Osteoblast (primary cell): ENCODE data around the gene PRKCB. TPM values are rescaled to one million over a fixed set of nuclear protein-coding genes. Genes with fewer than 3 reads are reported as not detected.
"Not testable (repeated sequence)": the region's sequence is repeated elsewhere in the genome, so short reads cannot be mapped to it uniquely, and the experiment has no call there.

ENCODE experiments used
- DNase-seq: peaks from one replicate; pipeline ENCODE4 v3.0.0; 2011; ENCODE audit warnings: low spot score, mixed read lengths; ENCODE audit not compliant: insufficient read length; ENCODE audit errors: missing footprints
- H2AFZ ChIP-seq: 2 replicates; pipeline ENCODE4 v1.6.0; 2011; ENCODE audit warnings: mild to moderate bottlenecking, low read length
- H3K27ac ChIP-seq: 2 replicates; pipeline ENCODE4 v1.5.1; 2011; ENCODE audit warnings: mild to moderate bottlenecking, low read depth, low read length, moderate library complexity
- H3K27me3 ChIP-seq: 2 replicates; pipeline ENCODE4 v1.6.0; 2012; ENCODE audit warnings: mild to moderate bottlenecking, control low read depth, inconsistent platforms, low read length, moderate library complexity; ENCODE audit not compliant: insufficient read depth
- H3K36me3 ChIP-seq: 2 replicates; pipeline ENCODE4 v1.5.1; 2011; ENCODE audit warnings: mild to moderate bottlenecking, low read length, control low read depth, moderate library complexity; ENCODE audit not compliant: insufficient read depth
- H3K4me1 ChIP-seq: 2 replicates; pipeline ENCODE4 v1.5.1; 2011; ENCODE audit warnings: mild to moderate bottlenecking, low read length, control low read depth, moderate library complexity; ENCODE audit not compliant: insufficient read depth
- H3K4me2 ChIP-seq: 2 replicates; pipeline ENCODE4 v1.6.0; 2011; ENCODE audit warnings: mild to moderate bottlenecking, low read length; ENCODE audit not compliant: insufficient read depth
- H3K4me3 ChIP-seq: fragments of 200-600 bp; sonication (generic); 3 replicates; pipeline ENCODE4 v1.5.1; 2012; ENCODE audit warnings: mild to moderate bottlenecking, low read length, inconsistent platforms; ENCODE audit not compliant: insufficient read depth
- H3K79me2 ChIP-seq: 2 replicates; pipeline ENCODE4 v1.6.0; 2012; ENCODE audit warnings: mild to moderate bottlenecking, low read length, control low read depth, inconsistent platforms; ENCODE audit not compliant: insufficient read depth
- H3K9me3 ChIP-seq: 2 replicates; pipeline ENCODE4 v1.5.1; 2011; ENCODE audit warnings: low read depth, low read length, control low read depth
- H4K20me1 ChIP-seq: 2 replicates; pipeline ENCODE4 v1.6.0; 2012; ENCODE audit warnings: mild to moderate bottlenecking, low read length, control low read depth; ENCODE audit not compliant: insufficient read depth
- total RNA-seq: library from RNA; depleted of rRNA; stranded (reverse); fragments of >200 nt; gene quantifications from 2 replicates; pipeline ENCODE4 v1.2.3, GENCODE V29; 2012
- TF ChIP-seq, protein P1 (sequence below): IDR thresholded peaks from 2 replicates; pipeline ENCODE4 v1.5.1; 2011; ENCODE audit warnings: mild to moderate bottlenecking, low read depth, low read length, moderate library complexity; ENCODE audit errors: extremely low read depth

The PRKCB gene
- total RNA-seq, 1 donor = under 0.01 TPM

DNA sequence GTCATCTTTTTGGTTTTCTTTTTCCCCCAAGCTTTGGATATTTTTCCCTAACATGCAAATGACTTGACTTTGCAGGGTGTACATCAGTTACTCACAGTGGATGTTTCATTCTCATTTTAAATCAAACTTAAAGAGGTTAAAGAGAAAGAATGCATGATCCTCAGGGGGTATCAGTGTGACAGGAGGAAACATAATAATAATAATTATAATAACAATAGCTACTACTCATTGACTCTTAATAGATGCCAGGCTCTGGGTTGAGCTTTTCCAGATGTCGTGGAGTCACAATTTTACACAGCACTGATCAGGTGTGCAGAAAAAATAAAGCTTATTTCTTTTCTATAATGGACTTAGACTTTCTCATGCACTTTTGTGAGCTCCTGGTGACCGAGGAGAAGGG lies 263.1 kb downstream of the PRKCB start:
- Histone ChIP-seq H3K27me3 (no peaks in the 10 kb centered on the region), H3K4me2 (no peak overlapping the region), H3K9me3 (no peaks in the 10 kb centered on the region), H3K4me3 (no peak overlapping the region), H3K4me1 (no peaks in the 10 kb centered on the region), H3K36me3 (no peaks in the 10 kb centered on the region), H2AFZ (no peak overlapping the region), H4K20me1 (no peaks in the 10 kb centered on the region), H3K27ac (no peak overlapping the region), H3K79me2 (no peaks in the 10 kb centered on the region)
- no peak for DNase-seq
- TF ChIP-seq, protein P1, sequence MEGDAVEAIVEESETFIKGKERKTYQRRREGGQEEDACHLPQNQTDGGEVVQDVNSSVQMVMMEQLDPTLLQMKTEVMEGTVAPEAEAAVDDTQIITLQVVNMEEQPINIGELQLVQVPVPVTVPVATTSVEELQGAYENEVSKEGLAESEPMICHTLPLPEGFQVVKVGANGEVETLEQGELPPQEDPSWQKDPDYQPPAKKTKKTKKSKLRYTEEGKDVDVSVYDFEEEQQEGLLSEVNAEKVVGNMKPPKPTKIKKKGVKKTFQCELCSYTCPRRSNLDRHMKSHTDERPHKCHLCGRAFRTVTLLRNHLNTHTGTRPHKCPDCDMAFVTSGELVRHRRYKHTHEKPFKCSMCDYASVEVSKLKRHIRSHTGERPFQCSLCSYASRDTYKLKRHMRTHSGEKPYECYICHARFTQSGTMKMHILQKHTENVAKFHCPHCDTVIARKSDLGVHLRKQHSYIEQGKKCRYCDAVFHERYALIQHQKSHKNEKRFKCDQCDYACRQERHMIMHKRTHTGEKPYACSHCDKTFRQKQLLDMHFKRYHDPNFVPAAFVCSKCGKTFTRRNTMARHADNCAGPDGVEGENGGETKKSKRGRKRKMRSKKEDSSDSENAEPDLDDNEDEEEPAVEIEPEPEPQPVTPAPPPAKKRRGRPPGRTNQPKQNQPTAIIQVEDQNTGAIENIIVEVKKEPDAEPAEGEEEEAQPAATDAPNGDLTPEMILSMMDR = no peak

DNA sequence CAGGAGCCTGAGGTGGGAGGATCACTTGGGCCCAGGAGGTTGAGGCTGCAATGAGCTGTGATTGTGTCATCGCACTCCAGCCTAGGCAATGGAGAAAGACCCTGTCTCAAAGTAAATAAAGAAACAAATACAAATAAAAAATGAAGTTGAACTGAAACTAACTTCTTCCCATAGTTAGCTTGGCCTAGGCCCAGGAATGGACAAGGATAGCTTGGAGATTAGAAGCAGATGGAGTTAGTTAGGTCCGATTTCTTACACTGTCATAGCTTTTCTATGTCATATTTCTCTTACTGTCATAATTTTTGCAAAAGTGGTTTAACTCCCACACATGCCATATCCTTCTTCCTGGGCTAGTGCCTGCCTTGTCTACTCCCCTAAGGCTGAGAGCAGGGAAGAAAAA lies 265.6 kb downstream of the PRKCB start:
- Histone ChIP-seq H3K9me3 (no peaks in the 10 kb centered on the region), H3K79me2 (no peaks in the 10 kb centered on the region), H3K27me3 (no peaks in the 10 kb centered on the region), H3K36me3 (no peaks in the 10 kb centered on the region), H3K4me3 (no peak overlapping the region), H4K20me1 (no peaks in the 10 kb centered on the region), H3K4me1 (no peaks in the 10 kb centered on the region), H2AFZ (no peak overlapping the region), H3K4me2 (no peak overlapping the region), H3K27ac (no peak overlapping the region)
- TF ChIP-seq, protein P1 = no peak
- DNase-seq = no peak

DNA sequence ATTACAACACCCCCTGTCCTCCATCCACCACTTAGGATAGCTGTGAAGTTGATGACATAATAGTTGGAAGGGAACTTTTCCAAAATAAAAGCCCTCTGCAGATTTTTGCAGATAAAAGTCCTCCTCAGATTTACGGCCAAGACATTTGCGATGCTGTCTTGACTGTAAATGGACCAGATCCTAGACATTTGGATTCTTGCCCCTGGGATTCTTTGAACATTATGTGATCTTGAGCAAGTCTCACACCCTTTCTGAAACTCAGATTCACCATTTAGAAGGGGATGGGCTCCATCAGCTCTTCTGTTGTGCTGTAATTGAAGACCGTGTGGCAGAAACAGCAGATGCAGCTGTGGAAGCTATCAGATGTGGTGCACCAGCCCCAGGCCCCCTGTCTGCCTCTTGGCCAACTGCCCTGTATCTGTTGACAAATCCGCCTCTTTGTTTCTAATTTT lies 266.5 kb downstream of the PRKCB start:
- H3K27ac ChIP-seq = no peak overlapping the region
- H3K4me2 ChIP-seq = no peak overlapping the region
- no peaks in the 10 kb centered on the region for H3K27me3 ChIP-seq
- DNase-seq = no peak
- no peaks in the 10 kb centered on the region for H3K36me3 ChIP-seq
- no peaks in the 10 kb centered on the region for H4K20me1 ChIP-seq
- TF ChIP-seq, protein P1 = no peak
- H3K4me1 ChIP-seq = no peaks in the 10 kb centered on the region
- H3K79me2 ChIP-seq = no peaks in the 10 kb centered on the region
- H3K9me3 ChIP-seq = no peaks in the 10 kb centered on the region
- no peak overlapping the region for H3K4me3 ChIP-seq
- no peak overlapping the region for H2AFZ ChIP-seq

DNA sequence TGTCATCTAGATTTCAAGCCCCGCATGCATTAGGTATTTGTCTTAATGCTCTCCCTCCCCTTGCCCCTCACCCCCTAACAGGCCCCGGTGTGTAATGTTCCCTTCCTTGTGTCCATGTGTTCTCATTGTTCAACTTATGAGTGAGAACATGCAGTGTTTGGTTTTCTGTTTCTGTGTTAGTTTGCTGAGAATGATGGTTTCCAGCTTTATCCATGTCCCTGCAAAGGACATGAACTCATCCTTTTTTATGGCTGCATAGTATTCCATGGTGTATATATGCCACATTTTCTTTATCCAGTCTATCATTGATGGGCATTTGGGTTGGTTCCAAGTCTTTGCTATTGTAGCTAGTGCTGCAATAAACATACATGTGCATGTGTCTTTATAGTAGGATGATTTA lies 269.7 kb downstream of the PRKCB start:
- H4K20me1 ChIP-seq, H3K36me3 ChIP-seq, H3K9me3 ChIP-seq, H3K4me1 ChIP-seq, H2AFZ ChIP-seq, H3K27me3 ChIP-seq, DNase-seq, H3K79me2 ChIP-seq, H3K4me2 ChIP-seq, H3K27ac ChIP-seq, H3K4me3 ChIP-seq: not testable (repeated sequence)

DNA sequence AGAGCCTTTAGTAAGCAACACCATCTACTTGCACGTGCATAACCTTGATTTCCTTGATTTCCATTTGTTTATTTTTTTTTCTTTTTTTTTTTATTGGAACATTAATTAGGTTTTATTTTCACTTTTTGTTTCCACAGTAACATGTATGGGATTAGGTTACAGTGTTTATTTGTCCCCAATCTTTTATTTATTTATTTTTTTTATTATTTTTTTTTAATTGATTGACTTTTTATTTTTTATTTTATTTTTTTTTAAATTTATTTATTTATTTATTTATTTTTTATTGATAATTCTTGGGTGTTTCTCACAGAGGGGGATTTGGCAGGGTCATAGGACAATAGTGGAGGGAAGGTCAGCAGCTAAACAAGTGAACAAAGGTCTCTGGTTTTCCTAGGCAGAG lies 272.3 kb downstream of the PRKCB start:
- H3K27me3 ChIP-seq, H3K4me2 ChIP-seq, H3K79me2 ChIP-seq, H3K4me3 ChIP-seq, H2AFZ ChIP-seq, H3K9me3 ChIP-seq, H4K20me1 ChIP-seq, H3K4me1 ChIP-seq, H3K36me3 ChIP-seq, DNase-seq, H3K27ac ChIP-seq: not testable (repeated sequence)
